ENCODE results near the gene COA8. TPM values are rescaled to one million over a fixed set of nuclear protein-coding genes. Genes with fewer than 3 reads are reported as not detected.

The COA8 gene
- total and polyA plus RNA-seq, 10 of the 15 experiments (the other 5 are each of a cell fraction or from before 2014, with no cell fraction given), result 6.1 to 69.5 (median 25.8) TPM

DNA sequence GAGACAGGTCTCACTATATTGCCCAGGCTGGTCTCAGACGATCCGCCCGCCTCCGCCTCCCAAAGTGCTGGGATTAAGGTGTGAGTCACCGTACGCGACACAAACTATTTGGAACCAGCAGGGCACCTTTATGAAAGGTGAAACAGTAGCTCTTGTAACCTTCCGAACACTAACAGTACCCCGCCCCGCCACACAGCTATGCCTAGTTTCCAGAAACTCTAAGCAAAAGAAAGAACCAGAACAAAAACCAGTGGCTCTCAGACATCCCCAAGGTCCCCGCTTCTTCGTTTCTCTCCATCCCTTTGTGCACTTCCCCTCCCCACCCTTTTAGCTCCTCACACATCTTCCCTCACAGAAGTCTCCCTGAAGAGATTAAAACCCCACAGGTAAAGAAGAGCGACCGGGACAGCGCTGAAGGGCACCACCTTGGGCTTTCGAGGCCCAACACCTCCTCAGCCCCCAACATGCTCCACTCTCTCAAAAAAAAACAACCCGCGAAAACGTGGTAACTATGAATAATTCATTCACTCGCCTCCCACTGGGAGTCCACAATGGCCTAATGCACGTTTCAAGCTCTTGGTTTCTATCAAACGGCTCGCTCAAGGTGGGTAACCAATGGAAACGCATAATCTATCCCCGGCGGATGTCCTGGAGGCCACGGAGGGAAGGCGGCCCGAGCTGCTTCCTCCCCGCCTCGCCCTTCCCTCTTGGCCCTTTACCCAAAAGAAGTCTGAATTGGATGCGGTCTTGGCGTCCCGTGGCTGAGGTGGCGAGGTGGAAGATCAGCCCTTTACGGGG is 1.2 kb upstream of the COA8 start:
- Histone ChIP-seq H2AFZ (ENCODE audit: control insufficient read depth, low read depth, low read length) (peak overlapping the region; percentile 96; the same call in 1 of the 2 replicates), H4K20me1 (ENCODE audit: control insufficient read depth, insufficient read depth) (0 out of 2 replicates have a peak, but pooled peaks cover 6% of the 10 kb centered on the region), H3K27me3 (replicated peaks in 1 of 2; ENCODE audit: control insufficient read depth in 2 of 2, insufficient read depth in 2 of 2, low read length in 1 of 2) (no peaks in the 10 kb centered on the region), H3K4me3 (peak overlapping the region; percentile 97), H3K79me2 (ENCODE audit: control insufficient read depth, insufficient read depth, low read length) (peaks cover 76% of the 10 kb centered on the region), H3K4me2 (ENCODE audit: control insufficient read depth, insufficient read depth) (peak overlapping the region; percentile 88), H3K4me1 (ENCODE audit: control insufficient read depth, insufficient read depth, low read length) (peaks cover 13% of the 10 kb centered on the region), H3K36me3 (ENCODE audit: control insufficient read depth in 2 of 2, insufficient read depth in 2 of 2, low read length in 1 of 2) (peaks cover 0 to 14% of the 10 kb centered on the region in 2 experiments; a peak in 3 of 4 replicates), H3K9ac (ENCODE audit: control insufficient read depth, insufficient read depth, low read length) (peak overlapping the region; percentile 82), H3K27ac (ENCODE audit: control insufficient read depth, insufficient read depth) (peak overlapping the region; percentile 94), H3K9me3 (replicated peaks; ENCODE audit: control insufficient read depth, insufficient read depth, low read length) (no peaks in the 10 kb centered on the region)
- RAD21 ChIA-PET (ENCODE audit: unreplicated experiment), result interaction anchor here (0.6 to 1.6 kb wide), 2 partner anchors 31 to 286 kb away, joined by 3 to 5 read pairs; partner anchors contain the start of gene PPP1R13B
- no TSS peak for BruUV-seq (replicated peaks)
- intact Hi-C loops (cut with micrococcal nuclease; ENCODE audit: unreplicated experiment) (loop anchor here (5.0 kb wide), 1 partner anchor 71 kb away; no protein-coding TSS in a partner anchor), in situ Hi-C loops (cut with MboI) (no loop called here)
- POLR2A ChIA-PET, result interaction anchor here (0.7 kb wide), 1 partner anchor 159 kb away, joined by 3 read pairs; no protein-coding TSS in a partner anchor
- CTCF ChIA-PET, result interaction anchor here (1.0 to 1.3 kb wide), 5 partner anchors 8 to 118 kb away, joined by 3 to 5 read pairs (median 4); no protein-coding TSS in a partner anchor
- ATAC-seq (peak; percentile 66), DNase-seq (ENCODE audit: low read depth, low spot score) (no peak), FAIRE-seq (no peak)
- 5% methylated on average over 36 of the region's 36 CpGs for WGBS (ENCODE audit: insufficient coverage, insufficient replicate concordance, low lambda C conversion rate, missing lambda C conversion rate)
- SMC1A ChIA-PET (ENCODE audit: uncharacterized antibody, unreplicated experiment), result interaction anchor here (0.7 to 1.4 kb wide), 4 partner anchors 31 to 246 kb away, joined by 3 read pairs; partner anchors contain the start of gene TRMT61A
- TF ChIP-seq HDGF (IDR thresholded peaks at IDR 0.05) (no peak), MYC (IDR thresholded peaks at IDR 0.05; ENCODE audit: insufficient read depth, insufficient read length, insufficient replicate concordance, low read length, severe bottlenecking) (no peak), BMI1 (IDR thresholded peaks at IDR 0.05; ENCODE audit: borderline replicate concordance) (peak; percentile 37; the same call in 1 of the 2 replicates), RUNX3 (IDR thresholded peaks at IDR 0.05; ENCODE audit: low read length) (0 out of 2 replicates have a peak, but pooled peaks have one; percentile 3), GABPA (IDR thresholded peaks at IDR 0.05; ENCODE audit: low read depth) (0 out of 2 replicates have a peak, but pooled peaks have one; percentile 36), MYB (IDR thresholded peaks at IDR 0.05; ENCODE audit: borderline replicate concordance, low read depth, low read length) (no peak), SIN3A (IDR thresholded peaks at IDR 0.05; ENCODE audit: low read depth, low read length) (peak; percentile 34; the same call in 1 of the 2 replicates), ZNF274 (IDR thresholded peaks at IDR 0.05; ENCODE audit: insufficient read depth, insufficient read length) (no peak)
